Bronchial epithelial cell (primary cell): ENCODE measurements around the gene FAM168A. TPM values are rescaled to one million over a fixed set of nuclear protein-coding genes. Genes with fewer than 3 reads are reported as not detected.

Experiments
- DNase-seq: peaks from one replicate; pipeline ENCODE4 v3.0.0-alpha.2; 2010; ENCODE audit warnings: low read depth
- FAIRE-seq: peaks from 2 replicates; lab custom pipeline; 2011; peaks lifted over from hg19 to GRCh38; lab: Jason Lieb, UNC
- H3K27me3 ChIP-seq: 2 replicates; pipeline ENCODE4 v1.5.1; 2011; ENCODE audit warnings: low read length; ENCODE audit not compliant: control insufficient read depth, insufficient read depth
- H3K36me3 ChIP-seq: 2 replicates; pipeline ENCODE4 v1.5.1; 2011; ENCODE audit warnings: low read length; ENCODE audit not compliant: control insufficient read depth, insufficient read depth
- H3K4me3 ChIP-seq: 2 replicates; pipeline ENCODE4 v1.5.1; 2011; ENCODE audit warnings: mild to moderate bottlenecking, low read depth, low read length, control low read depth
- CTCF ChIP-seq: IDR thresholded peaks from 2 replicates; pipeline ENCODE4 v1.5.1; 2011; ENCODE audit warnings: mild to moderate bottlenecking, moderate library complexity, low read length, control low read depth, inconsistent platforms; ENCODE audit not compliant: insufficient read depth, severe bottlenecking
- total RNA-seq: library from RNA; depleted of rRNA; stranded (reverse); fragments of >200 nt; gene quantifications from 2 replicates; pipeline ENCODE4 v1.2.1, GENCODE V29; 2014

Gene FAM168A
- total RNA-seq, 1 donor from 2014 or later = 4.7 TPM

GRCh38 chr11:73640592-73640991 is 42.7 kb upstream of the FAM168A start:
- TF ChIP-seq CTCF = no peak
- Histone ChIP-seq H3K4me3 (no peak overlapping the region), H3K27me3 (peaks cover 2% of the 10 kb centered on the region), H3K36me3 (no peaks in the 10 kb centered on the region)
- no peak for FAIRE-seq
- no peak for DNase-seq

- H3K4me3 ChIP-seq = no peak overlapping the region
- FAIRE-seq (no peak), DNase-seq (no peak)
- no peaks in the 10 kb centered on the region for H3K36me3 ChIP-seq
- peaks cover 2% of the 10 kb centered on the region for H3K27me3 ChIP-seq
- no peak for TF ChIP-seq CTCF
Observed at GRCh38 chr11:73637012-73637411, 39.1 kb upstream of the FAM168A start.

- DNase-seq (no peak), FAIRE-seq (peak; percentile 52)
- H3K27me3 ChIP-seq = peaks cover 2% of the 10 kb centered on the region
- no peak overlapping the region for H3K4me3 ChIP-seq
- TF ChIP-seq CTCF = no peak
- H3K36me3 ChIP-seq = no peaks in the 10 kb centered on the region
Observed at GRCh38 chr11:73636249-73636648, 38.3 kb upstream of the FAM168A start.

- FAIRE-seq (no peak), DNase-seq (no peak)
- no peak overlapping the region for H3K4me3 ChIP-seq
- peaks cover 1% of the 10 kb centered on the region for H3K27me3 ChIP-seq
- TF ChIP-seq CTCF = no peak
- H3K36me3 ChIP-seq = no peaks in the 10 kb centered on the region
Observed at GRCh38 chr11:73635721-73636120, 37.8 kb upstream of the FAM168A start.

- no peak overlapping the region for H3K4me3 ChIP-seq
- DNase-seq (no peak), FAIRE-seq (no peak)
- no peaks in the 10 kb centered on the region for H3K27me3 ChIP-seq
- no peaks in the 10 kb centered on the region for H3K36me3 ChIP-seq
- TF ChIP-seq CTCF = no peak
Observed at GRCh38 chr11:73633999-73634398, 36.1 kb upstream of the FAM168A start.

GRCh38 chr11:73632996-73633395 is 35.1 kb upstream of the FAM168A start:
- no peak overlapping the region for H3K4me3 ChIP-seq
- H3K27me3 ChIP-seq = no peaks in the 10 kb centered on the region
- DNase-seq (no peak), FAIRE-seq (no peak)
- no peak for TF ChIP-seq CTCF
- no peaks in the 10 kb centered on the region for H3K36me3 ChIP-seq
